ENCODE data around the gene PRR5.
"Not testable (repeated sequence)": the region's sequence is repeated elsewhere in the genome, so short reads cannot be mapped to it uniquely, and the experiment has no call there.

The PRR5 gene

DNA sequence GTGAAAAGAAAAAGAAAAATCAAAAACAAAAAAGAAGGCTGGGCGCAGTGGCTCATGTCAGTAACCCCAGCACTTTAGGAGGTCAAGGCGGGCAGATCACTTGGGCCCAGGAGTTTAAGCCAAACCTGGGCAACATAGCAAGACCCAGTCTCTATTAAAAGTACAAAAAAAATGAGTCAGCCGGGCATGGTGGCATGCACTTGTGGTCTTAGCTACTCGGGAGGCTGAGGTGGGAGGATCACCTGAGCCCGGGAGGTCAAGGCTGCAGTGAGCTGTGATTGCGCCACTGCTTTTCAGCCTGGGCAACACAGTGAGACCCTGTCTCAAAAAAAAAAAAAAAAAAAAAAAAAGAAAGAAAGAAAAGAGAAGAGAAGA is 26.0 kb upstream of the PRR5 start:
- not testable (repeated sequence) for DNase-seq

DNA sequence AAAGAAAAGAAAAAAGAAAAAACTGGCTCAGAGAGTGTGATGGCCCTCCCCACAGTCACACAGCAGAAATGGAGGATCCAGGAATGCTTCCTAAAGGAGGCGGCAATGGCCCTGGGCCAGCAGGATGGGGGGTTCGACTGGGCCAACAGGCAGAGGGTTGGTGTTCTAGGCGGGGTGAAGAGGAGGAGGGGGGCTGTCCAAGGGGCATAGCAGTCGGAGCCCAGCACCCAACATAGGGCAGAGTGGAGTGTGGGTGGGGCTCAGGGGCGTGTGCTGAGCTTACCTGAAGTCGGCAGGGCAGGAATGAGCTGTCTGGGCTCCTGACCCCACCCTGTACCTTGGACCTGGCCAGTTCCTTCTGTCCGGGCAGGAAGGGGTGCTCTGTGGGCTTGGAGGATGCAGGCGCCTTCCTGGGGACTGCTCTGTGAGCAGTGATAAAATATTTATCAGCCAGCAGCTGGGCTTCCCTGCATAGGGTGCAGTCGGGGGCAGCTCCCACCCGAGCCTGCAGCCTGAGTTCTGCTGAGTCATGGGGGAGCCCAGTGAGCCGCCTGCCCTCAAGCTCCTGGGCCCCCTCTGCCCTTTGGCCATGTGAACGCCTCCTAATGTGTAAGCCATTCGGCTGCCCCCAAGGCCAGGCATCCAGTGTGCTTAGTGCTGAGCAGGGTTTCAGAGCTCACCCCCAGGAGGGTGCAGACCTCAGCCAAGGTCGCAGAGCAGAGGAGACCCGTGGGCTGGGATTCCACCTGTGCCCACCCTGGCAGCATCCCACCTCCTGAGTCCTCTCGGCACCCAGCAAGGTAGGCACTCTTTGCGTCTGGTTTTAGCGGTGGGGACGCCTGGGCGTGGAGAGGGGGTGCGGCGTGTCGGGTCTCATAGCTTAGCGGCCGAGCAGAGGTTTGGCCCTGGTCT is 25.3 kb upstream of the PRR5 start:
- no peak for DNase-seq

DNA sequence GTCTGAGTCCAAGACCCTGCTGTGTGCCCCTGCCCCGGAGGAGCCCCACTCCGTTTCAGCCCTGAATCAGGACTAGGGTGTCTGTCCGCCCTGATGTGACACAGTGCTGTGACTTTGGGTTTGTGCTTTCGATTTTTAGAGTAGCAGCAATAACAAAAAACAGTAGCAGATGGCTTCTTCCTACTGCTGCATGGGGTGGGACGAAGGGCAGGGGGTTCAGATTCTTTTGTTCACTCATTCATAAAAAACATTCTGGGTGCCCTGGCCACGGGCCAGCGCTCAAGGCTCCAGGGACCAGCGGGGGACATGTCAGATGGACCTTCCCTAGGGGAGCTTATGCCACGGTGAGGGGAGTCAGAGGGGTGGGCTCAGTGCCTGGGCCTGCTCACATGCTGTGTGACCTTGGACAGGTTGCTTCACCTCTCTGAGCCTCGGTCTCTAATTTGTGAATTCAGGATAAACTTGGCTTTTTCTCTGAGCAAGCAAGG is 24.6 kb upstream of the PRR5 start:
- no peak for DNase-seq

DNA sequence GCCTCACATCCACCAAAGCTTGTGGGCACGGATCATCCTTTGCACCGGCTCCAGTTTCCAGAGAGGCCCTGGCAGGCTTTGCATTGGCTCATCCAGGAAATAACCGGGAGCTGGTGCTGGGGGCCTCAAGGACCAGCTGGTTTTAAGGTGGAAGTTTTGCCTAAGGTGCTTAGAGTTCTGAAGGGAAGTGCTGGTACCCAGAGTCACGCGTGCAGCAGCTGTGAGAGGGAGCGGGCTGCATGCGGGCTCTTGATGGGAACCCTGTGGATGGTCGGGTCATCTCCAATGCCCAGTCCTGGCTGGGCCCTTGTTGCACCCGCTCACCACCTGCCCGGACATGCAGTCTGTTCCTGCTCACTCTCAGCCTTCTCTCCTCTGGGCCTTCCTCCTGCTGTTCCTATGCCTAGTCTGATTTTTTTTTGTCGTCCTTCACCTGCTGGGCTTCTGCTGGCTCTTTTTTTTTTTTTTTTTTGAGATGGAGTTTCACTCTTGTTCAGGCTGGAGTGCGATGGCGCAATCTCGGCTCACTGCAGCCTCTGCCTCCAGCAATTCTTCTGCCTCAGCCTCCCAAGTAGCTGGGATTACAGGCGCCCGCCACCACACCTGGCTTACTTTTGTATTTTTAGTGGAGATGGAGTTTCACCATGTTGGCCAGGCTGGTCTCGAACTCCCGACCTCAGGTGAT is 24.0 kb upstream of the PRR5 start:
- DNase-seq = no peak

DNA sequence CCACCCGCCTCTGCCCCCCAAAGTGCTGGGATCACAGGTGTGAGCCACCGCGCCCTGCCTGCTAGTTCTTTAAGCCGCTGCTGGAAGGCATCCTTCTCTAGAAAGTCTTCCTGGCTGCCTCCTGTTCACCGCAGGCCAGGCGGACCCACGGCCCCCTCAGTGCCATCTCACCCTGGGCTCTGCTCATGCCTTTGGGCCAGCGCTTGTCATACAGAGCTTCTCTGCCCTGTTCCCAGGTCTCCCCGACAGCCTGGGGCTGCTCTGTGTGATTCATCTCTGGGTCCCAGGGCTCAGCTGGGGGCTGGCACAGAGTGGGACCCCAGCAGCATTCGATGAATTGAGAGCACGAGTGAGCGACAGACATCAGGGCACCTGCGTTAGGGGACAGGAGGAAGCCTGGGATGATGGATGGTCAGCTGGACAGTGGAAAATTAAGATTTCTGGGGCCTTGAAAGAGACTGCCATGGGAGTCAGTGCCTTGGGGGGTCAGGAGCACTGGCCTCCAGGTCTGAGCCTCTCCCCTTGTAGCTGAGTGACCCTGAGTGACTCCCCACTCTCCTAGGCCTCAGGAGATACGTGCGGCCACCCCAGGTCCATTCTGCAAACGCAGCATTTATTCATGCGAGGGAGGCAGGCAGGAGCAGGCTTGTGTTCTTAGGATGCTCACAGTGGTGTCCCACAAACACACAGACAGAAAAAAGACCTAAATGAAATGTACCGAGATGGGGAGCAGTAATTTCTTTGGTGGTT is 23.3 kb upstream of the PRR5 start:
- no peak for DNase-seq

- not testable (repeated sequence) for DNase-seq
These were observed 22.7 kb upstream of the PRR5 start for GRCh38 chr22:44679306-44679647.

- no peak for DNase-seq
These were observed 21.9 kb upstream of the PRR5 start for GRCh38 chr22:44680058-44680457.

DNA sequence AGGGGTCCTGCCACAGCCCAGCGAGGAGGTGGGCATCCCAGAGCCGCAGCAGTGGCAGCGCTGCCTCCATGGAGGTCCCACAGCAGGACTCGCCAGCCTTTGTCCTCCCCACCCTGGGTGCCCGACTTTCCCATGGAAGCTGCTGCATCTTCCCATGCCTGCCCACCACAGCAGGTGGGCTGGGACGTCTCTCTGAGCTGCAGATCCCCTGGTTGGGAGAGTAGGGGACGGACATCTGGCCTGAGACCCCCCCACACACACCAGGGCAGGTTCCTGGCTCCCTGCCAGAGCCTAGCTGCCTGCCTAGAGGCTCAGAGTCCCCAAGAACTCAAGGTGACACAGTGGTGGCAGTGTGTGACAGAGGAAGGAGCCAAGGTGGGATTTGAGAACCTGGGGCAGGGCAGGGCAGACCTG is 21.5 kb upstream of the PRR5 start:
- no peak for DNase-seq

GRCh38 chr22:44682556-44683168 is 19.3 kb upstream of the PRR5 start:
- DNase-seq = no peak

- no peak for DNase-seq
These were observed 18.8 kb upstream of the PRR5 start for GRCh38 chr22:44683237-44683636.

DNA sequence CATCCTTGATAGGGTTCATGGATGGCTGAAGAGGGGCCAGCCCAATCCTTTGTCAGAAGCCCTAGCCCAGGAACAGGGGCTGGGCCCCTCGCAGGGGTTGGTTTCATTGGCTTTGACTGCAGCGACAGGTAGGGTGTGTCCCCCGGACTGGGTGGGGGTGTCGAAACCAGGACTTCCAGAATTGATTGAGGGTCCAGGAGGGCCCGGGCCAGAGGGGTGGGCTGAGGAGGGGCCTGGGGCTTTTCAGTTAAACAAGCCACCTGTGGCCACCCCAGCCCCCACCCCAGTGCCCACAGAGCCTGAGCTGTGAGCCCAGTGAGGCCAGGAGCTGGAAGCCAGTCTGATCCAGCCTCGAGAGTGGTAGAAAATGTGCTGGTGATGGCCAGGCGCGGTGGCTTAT is 18.1 kb upstream of the PRR5 start:
- no peak for DNase-seq

DNA sequence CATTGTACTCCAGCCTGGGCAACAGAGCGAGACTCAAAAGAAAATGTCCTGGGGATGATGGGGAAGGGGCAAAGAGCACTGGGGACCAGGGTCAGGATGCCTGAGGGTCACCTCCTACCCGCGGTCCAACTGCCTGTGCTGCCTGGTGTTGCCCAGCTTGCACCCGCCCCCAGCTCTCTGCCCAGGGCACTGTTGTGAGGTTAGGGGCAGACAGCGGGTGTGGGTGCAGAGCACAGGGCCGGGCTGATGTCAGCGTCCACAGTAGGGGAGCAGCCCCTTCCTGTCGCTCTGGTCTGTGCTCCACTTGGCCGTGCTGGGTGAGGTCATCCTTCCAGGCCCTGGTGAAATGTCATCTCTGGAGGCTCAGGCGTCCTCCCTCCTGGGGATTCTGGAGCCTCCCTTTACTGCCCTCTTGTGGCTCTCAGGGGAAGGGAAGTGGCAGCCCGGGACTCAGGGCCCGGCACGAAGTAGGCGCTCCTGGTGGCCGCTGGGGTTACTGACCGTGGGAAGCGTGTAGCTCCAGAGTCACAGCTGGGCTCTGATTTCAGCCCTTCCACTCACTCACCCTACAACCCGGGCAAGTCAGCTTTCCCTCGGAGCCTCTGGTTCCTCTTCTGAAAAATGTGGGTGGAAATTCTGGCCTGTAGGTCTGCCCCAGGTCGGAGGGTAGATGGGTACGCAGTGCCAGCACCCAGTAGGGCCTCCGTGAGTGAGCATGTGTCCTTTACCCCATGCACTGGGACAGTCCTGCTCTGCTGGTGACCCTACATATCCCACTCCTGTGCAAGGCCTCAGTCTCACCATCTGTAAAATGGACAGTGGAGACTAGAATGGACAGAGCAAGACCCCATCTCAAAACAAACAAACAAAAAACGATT is 17.3 kb upstream of the PRR5 start:
- DNase-seq = peak; percentile 44 to 67 (median 57)

DNA sequence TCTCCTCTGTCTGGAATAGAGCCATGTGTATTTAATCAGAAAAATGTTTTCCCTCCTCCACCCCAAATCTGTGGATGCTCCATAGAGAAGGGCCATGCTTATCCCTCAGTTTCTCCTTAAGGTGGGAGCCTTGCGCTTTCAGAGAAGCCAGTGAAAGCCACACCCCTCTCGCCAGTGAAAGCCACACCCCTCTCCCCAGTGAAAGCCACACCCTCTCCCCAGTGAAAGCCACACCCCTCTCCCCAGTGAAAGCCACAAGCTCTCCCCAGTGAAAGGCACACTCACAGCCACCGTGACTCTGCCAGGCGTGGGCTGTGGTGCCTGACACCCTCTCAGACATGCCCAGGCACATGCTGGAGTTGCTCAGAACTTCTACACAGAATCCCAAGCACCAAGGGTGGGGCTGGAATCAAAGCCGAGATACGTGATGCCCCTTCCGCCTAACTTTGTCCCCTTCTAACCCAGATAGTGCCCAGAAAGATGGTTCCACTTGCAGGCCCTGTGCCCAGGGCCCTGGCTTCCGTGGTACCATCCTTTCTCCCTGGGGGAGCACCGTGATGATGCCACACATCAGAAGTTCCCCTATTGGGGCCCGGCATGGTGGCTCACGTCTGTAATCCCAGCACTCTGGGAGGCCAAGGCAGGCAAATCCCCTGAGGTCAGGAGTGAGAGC is 16.5 kb upstream of the PRR5 start:
- DNase-seq = peak; percentile 36 to 66 (median 48)

GRCh38 chr22:44686873-44687600 is 15.0 kb upstream of the PRR5 start:
- no peak for DNase-seq

- DNase-seq = no peak
These were observed 12.8 kb upstream of the PRR5 start for GRCh38 chr22:44689173-44689572.

DNA sequence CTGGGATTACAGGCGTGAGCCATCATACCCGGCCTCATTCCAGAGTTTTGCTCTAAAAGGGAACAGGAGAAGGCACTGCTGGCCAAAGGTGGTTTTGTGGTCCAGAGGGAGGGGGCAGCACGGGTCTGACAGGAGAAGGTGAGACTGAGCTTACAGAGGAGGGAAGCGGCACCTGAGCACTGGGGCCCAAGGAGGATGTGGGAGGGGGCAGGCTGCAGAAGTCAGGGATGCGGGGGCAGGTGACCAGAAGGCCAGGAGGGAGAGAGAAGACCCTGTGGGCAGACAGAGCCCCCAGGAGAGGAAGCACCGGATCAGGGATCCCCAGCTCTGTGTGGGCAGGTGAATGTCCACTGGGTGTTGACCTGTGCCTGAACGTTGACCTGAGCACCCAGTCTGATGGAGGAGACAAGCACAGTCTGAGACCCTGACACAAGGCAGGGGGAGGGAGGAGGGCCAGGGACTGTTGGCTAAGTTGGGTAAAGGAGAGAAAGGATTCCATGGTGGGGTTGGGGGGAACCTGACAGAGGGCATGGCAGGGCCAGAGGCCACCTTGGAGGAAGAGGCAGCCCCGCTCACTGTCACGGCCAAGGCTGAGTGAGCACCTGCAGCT is 12.0 kb upstream of the PRR5 start:
- no peak for DNase-seq

DNA sequence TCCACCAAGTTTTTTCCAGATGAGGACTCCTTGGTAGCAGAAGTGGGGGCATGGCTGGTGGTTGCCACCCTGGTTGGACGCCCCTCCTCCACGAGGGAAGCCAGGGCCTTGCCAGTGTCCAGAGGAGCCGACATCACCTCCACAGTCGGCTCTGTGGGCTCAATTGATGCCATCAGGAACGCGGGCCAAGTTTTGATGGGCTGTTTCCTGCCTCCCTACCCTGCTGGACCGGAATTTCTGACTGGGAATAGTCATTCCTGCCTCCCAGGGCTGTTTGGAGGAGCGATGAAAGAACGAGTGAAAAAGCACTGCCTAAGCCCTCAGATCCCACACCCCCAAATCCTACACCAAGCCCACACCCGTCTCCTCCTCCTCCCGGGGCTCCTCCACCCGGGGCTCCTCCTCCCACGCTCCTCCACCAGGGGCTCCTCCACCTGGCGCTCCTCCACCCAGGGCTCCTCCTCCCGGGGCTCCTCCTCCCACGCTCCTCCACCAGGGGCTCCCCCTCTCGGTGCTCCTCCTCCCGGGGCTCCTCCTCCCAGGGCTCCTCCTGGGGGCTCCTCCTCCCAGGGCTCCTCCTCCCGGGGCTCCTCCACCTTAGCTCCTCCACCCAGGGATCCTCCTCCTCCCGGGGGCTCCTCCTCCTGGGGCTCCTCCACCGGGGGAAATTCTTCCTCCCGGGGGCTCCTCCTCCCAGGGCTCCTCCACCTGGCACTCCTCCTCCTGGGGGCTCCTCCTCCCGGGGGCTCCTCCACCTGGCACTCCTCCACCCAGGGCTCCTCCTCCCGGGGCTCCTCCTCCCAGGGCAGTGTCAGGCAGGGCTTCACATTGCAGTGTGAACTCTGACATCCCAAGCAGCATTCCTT is 10.0 kb upstream of the PRR5 start:
- no peak for DNase-seq

GRCh38 chr22:44692662-44693007 is 9.4 kb upstream of the PRR5 start:
- DNase-seq = no peak

DNA sequence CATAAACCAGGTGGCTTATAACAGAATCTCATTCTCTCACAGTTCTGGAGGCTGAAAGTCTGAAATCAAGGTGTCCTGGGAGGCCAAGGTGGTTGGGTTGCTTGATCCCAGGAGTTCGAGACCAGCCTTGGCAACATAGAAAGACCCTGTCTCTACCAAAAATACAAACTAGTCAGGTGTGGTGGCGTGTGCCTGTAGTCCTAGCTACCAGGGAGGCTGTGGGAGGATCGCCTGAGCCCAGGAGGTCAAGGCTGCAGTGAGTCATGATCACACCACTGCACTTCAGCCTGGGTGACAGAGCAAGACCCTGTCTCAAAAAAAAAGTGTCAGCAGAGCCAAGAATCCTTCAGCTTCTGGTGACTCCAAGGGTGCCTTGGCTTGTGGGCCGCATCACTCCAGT is 8.9 kb upstream of the PRR5 start:
- DNase-seq = no peak

Data from activated naive CD4-positive, alpha-beta T cell (primary cell).